GM21717 (cell line): ENCODE data around the gene OR8H2.
"Not testable (repeated sequence)": the region's sequence is repeated elsewhere in the genome, so short reads cannot be mapped to it uniquely, and the experiment has no call there.

ENCODE experiments used
- ATAC-seq: cut with Tn5 transposase; IDR thresholded peaks from one replicate; pipeline ENCODE4 v1.9.1; 2021; ENCODE audit warnings: mild to moderate bottlenecking, moderate library complexity; ENCODE audit not compliant: unreplicated experiment

Gene OR8H2

GRCh38 chr11:56103210-56103737 lies at the start of gene OR8H2:
Gene OR8H2, plus strand, starts transcription at chr11:56103687. Its CDS starts 1,356 bp downstream, at chr11:56105043.
- no peak for ATAC-seq

- not testable (repeated sequence) for ATAC-seq
Observed at GRCh38 chr11:56056366-56056765, 47.1 kb upstream of the OR8H2 start.

GRCh38 chr11:56057661-56058237 lies 45.7 kb upstream of the OR8H2 start:
- ATAC-seq, result not testable (repeated sequence)

- not testable (repeated sequence) for ATAC-seq
Observed at GRCh38 chr11:56058260-56058780, 45.2 kb upstream of the OR8H2 start.

- ATAC-seq, result no peak
Observed at GRCh38 chr11:56066980-56067379, 36.5 kb upstream of the OR8H2 start.

- ATAC-seq, result no peak
Observed at GRCh38 chr11:56089697-56090096, 13.8 kb upstream of the OR8H2 start.

GRCh38 chr11:56093008-56093407 lies 10.5 kb upstream of the OR8H2 start, which contains the start of gene OR8I2:
Gene OR8I2, plus strand, starts transcription at chr11:56093308. Its CDS starts 0 bp downstream, at chr11:56093308.
- no peak for ATAC-seq

GRCh38 chr11:56122073-56122472 lies 18.6 kb downstream of the OR8H2 start, which contains the start of gene OR8H3:
Gene OR8H3, plus strand, starts transcription at chr11:56122373. Its CDS starts 0 bp downstream, at chr11:56122373.
- ATAC-seq, result no peak

- ATAC-seq, result no peak
Observed at GRCh38 chr11:56140151-56140661, 36.7 kb downstream of the OR8H2 start, which contains the start of gene OR8J3. Gene OR8J3, minus strand, starts transcription at chr11:56140201. Its CDS starts 2,483 bp downstream, at chr11:56137718.

- ATAC-seq, result not testable (repeated sequence)
Observed at GRCh38 chr11:56143681-56144080, 40.2 kb downstream of the OR8H2 start.

GRCh38 chr11:56151376-56151775 lies 47.9 kb downstream of the OR8H2 start:
- ATAC-seq, result no peak

GRCh38 chr11:56152333-56152732 lies 48.8 kb downstream of the OR8H2 start:
- ATAC-seq, result no peak
